GM12875 (cell line): ENCODE data around the gene TMEM63C.

Experiments
- H3K4me3 ChIP-seq: one replicate; pipeline ENCODE4 v1.5.1; 2011; ENCODE audit warnings: low read depth, low read length, control low read depth
- TF ChIP-seq, protein P1 (sequence below): IDR thresholded peaks from 2 replicates; pipeline ENCODE4 v1.5.1; 2011; ENCODE audit warnings: low read depth, mild to moderate bottlenecking, control low read depth, inconsistent platforms, low read length, moderate library complexity, borderline replicate concordance; ENCODE audit not compliant: insufficient read depth

The TMEM63C gene, protein sequence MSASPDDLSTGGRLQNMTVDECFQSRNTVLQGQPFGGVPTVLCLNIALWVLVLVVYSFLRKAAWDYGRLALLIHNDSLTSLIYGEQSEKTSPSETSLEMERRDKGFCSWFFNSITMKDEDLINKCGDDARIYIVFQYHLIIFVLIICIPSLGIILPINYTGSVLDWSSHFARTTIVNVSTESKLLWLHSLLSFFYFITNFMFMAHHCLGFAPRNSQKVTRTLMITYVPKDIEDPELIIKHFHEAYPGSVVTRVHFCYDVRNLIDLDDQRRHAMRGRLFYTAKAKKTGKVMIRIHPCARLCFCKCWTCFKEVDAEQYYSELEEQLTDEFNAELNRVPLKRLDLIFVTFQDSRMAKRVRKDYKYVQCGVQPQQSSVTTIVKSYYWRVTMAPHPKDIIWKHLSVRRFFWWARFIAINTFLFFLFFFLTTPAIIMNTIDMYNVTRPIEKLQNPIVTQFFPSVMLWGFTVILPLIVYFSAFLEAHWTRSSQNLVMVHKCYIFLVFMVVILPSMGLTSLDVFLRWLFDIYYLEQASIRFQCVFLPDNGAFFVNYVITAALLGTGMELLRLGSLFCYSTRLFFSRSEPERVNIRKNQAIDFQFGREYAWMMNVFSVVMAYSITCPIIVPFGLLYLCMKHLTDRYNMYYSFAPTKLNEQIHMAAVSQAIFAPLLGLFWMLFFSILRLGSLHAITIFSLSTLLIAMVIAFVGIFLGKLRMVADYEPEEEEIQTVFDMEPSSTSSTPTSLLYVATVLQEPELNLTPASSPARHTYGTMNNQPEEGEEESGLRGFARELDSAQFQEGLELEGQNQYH

DNA sequence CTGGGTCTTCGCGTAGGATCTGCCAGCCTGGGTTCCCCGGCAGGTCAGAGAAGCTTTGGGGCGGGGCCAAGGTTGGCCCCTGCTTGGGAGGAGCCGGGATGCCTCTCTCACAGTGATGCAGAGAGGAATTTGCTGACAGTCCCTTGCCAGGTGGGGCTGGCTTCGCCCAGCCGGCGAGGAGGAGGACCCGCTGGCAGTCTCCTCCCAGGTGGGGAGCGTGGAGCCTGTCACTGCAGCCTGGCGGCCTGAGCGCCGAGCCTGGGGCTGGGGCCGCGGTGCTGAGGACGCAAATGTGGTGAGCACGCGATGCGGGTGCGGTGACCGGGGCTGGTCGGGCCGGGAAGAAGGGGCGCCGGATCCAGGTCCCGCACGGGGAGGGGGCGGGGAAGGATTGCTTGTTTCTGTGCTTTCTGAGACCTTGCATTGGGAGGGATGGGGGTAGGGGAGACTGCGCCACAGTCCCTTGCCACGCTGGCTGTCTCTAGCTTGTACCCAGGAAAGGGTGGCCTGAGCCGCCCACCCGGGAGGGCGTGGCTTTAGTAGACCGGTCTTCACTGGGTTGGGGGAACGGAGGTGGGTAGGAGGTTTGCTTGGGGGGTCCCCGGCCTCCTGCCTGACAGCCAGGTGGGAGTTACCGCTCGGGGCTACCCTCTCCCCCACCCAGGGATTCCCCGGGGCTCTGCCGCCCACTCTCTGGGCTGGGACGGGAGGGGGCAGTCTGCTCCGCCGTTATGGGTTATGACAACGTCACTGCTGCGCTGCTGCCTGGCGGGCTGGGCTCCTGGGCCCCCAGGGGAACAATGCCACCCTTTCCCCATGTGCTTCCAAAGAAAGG, at the start of gene TMEM63C:
TMEM63C (plus strand) TSS at position 196 of the 835 bp plus-strand sequence. CDS start 37,016 bp downstream, outside the sequence.
- TF ChIP-seq, protein P1, sequence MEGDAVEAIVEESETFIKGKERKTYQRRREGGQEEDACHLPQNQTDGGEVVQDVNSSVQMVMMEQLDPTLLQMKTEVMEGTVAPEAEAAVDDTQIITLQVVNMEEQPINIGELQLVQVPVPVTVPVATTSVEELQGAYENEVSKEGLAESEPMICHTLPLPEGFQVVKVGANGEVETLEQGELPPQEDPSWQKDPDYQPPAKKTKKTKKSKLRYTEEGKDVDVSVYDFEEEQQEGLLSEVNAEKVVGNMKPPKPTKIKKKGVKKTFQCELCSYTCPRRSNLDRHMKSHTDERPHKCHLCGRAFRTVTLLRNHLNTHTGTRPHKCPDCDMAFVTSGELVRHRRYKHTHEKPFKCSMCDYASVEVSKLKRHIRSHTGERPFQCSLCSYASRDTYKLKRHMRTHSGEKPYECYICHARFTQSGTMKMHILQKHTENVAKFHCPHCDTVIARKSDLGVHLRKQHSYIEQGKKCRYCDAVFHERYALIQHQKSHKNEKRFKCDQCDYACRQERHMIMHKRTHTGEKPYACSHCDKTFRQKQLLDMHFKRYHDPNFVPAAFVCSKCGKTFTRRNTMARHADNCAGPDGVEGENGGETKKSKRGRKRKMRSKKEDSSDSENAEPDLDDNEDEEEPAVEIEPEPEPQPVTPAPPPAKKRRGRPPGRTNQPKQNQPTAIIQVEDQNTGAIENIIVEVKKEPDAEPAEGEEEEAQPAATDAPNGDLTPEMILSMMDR, result no peak
- H3K4me3 ChIP-seq, result no peak within 1 kb of the TSS

DNA sequence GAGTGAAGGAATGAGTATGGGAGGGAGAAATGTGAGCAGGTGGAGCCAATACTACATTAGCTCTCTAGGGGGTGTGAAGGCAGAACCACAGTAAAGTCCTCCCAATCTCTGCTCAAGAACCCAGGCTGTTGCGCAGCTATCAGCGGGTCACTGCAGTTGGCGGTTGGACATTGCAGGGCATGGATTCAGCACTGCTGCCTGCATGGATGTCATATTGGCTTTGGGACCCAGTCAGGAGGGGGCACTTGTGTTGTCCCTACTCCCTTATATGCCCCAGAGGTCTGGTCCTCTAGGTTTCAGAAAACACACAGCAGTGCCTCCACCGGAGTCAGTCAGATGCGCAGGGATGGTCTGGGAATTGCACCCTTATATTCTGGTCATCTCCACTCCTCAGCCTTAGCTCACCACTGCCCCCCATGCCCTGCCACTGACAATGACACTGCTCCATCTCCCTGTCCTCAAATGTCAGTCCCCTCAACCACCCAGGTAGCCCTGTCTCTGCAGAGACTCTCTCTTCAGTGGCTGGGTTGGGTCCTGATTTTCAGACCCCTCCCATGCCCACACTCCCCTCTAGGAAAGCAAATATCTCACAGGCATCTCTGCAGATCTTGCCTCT, 49.6 kb upstream of the TMEM63C start:
- TF ChIP-seq, protein P1, result no peak
- no peak overlapping the region for H3K4me3 ChIP-seq

DNA sequence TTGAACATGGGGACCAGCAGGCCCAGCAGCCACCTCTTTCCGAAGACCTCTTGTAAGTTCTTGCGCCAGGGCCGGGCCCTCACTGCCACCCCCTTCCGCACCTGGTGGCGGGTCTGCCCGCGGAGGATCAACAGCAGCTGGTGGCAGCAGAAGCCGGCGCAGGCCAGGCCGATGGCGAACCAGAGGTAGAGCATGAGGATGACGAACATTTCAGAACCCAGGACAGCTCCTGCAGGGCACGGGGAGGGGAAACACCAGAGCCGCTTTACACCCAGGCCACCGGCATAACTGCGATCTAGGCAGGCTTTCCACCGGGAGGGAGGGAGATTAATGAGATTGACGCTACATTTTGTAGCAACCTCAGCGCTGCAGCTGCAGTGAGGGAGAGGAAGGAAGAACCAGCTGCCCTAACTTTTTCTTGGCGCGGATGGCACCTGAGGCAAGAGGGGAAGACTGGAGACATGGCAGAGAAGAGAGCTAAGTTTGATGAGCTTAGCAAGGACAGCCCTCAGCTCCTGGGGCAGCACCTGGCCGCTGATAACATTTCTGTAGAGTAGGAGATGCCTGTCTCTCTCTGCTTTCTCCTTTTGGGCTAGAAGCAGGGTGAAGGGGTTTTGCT, 47.8 kb upstream of the TMEM63C start:
- TF ChIP-seq, protein P1, result no peak
- H3K4me3 ChIP-seq, result no peak overlapping the region

DNA sequence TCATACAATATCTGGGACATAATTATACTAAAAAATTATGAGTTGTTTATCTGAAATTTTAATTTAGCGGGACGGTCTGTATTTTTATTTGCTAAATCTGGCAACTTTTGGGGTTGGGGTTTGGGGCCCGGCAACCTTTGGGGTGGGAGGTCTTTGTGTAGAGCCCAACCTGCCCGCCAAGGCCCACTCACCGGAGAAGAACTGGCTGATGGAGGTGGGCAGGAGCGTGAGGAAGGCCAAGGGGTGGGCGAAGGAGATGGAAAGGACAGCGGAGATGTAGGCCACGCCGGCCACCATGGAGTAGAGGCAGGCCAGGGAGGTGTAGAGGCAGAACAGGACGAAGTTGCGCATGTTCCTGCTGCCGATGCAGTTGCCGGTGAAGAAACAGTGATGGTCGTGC, 42.6 kb upstream of the TMEM63C start:
- H3K4me3 ChIP-seq, result no peak overlapping the region

DNA sequence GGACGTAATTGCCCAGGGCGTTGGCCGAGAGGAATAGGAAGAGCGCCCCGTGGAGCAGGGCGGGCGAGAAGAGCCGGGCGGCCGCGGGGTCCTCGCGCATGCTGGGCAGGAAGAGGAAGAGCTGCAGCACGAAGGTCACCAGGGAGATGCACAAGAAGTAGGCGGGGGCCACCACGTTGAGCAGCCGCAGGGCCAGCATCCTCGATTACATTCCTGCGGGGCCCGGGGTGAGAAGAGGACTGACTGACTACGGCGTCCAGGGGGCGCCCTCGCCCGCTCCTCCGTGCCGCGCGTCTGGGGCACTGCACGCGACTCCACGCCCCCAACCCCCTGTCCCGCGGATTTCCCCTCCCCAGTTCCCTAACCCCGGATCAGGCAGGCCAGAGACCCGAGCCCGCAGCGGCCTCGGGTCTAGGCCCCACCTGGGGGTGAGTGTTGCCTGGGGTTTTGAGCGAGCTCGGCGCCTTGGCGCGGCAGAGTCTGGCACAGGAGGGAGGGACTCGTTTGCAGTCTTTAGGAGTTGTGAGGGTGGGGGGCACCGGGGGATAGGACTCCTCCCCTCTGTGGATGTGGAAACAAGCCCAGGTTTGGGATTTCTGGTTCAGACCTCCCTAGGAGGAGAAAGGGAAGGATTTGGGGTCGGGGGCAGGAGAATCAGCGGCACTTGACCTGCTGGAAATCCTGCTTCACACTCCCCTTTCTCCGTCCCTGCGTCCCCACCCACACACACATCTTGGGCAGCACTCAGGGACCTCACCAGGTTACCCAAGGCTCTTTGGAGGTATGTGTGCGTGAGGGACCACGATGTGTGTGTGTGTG, 41.8 kb upstream of the TMEM63C start:
- TF ChIP-seq, protein P1, result peak; percentile 83
- H3K4me3 ChIP-seq, result no peak overlapping the region

More for the DNA sequence above, 42.6 kb upstream of the TMEM63C start:
- TF ChIP-seq, protein P1, result no peak
